Activated naive CD8-positive, alpha-beta T cell treated with anti-CD3 and anti-CD28 coated beads for 36 hours (primary cell): Measurements from ENCODE around the gene DGCR8. TPM values are rescaled to one million over a fixed set of nuclear protein-coding genes. Genes with fewer than 3 reads are reported as not detected.

Experiments
- DNase-seq: peaks from one replicate; pipeline ENCODE4 v3.0.0; 2021
- H3K27ac Mint-ChIP-seq: one replicate; pipeline ENCODE4 v1.8.0; 2022; ENCODE audit warnings: mild to moderate bottlenecking, moderate library complexity, mixed read lengths
- H3K27me3 Mint-ChIP-seq: one replicate; pipeline ENCODE4 v1.8.0; 2022; ENCODE audit warnings: mild to moderate bottlenecking, mixed read lengths
- H3K36me3 Mint-ChIP-seq: one replicate; pipeline ENCODE4 v1.8.0; 2021; ENCODE audit warnings: mild to moderate bottlenecking, mixed read lengths
- H3K4me1 Mint-ChIP-seq: one replicate; pipeline ENCODE4 v1.8.0; 2021; ENCODE audit warnings: mixed read lengths
- H3K4me3 Mint-ChIP-seq: one replicate; pipeline ENCODE4 v1.8.0; 2022; ENCODE audit warnings: mild to moderate bottlenecking, moderate library complexity, mixed read lengths
- H3K9me3 Mint-ChIP-seq: one replicate; pipeline ENCODE4 v1.8.0; 2022; ENCODE audit warnings: mixed read lengths
- total RNA-seq, 2 experiments: library from RNA; stranded (reverse); gene quantifications; one replicate each; pipeline ENCODE4 v1.2.3, GENCODE V29; 2021

The DGCR8 gene
- total RNA-seq, 2 experiments from 2014 or later, result 42.6 to 47.0 TPM

DNA sequence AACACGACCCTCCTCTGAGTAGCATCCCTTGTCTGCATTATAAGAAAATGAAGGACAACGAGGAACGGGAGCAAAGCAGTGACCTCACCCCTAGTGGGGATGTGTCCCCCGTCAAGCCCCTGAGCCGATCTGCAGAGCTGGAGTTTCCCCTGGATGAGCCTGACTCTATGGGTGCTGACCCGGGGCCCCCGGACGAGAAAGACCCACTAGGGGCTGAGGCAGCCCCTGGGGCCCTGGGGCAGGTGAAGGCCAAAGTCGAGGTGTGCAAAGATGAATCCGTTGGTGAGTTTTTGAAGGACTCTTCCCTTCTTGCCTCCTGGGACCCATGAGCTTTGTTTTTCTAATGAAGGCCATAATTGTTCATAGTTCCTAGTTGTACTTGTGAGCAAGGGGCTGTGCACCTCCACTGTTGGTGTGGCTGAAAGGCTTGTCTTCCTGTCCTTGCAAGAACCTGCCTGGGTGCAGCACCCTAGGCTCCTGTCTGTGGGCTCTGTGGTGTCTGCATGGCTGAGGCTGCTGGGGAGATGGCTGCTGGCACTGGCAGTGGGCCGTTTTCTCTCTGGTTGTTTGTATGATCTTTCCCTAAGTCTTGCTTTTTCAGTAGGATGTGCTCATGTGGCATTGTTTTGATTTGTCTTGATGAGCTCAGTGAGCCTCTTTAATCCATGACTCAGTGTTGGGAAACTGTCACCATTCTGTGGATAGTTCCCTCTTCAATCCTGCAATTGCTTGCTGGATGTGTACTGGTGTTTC lies 10.1 kb downstream of the DGCR8 start:
- H3K4me3 Mint-ChIP-seq, result no peak overlapping the region
- peaks cover 37% of the 10 kb centered on the region for H3K4me1 Mint-ChIP-seq
- no peak overlapping the region for H3K27ac Mint-ChIP-seq
- H3K36me3 Mint-ChIP-seq, result peaks cover 64% of the 10 kb centered on the region
- no peak for DNase-seq
- H3K27me3 Mint-ChIP-seq, result no peaks in the 10 kb centered on the region
- no peaks in the 10 kb centered on the region for H3K9me3 Mint-ChIP-seq

DNA sequence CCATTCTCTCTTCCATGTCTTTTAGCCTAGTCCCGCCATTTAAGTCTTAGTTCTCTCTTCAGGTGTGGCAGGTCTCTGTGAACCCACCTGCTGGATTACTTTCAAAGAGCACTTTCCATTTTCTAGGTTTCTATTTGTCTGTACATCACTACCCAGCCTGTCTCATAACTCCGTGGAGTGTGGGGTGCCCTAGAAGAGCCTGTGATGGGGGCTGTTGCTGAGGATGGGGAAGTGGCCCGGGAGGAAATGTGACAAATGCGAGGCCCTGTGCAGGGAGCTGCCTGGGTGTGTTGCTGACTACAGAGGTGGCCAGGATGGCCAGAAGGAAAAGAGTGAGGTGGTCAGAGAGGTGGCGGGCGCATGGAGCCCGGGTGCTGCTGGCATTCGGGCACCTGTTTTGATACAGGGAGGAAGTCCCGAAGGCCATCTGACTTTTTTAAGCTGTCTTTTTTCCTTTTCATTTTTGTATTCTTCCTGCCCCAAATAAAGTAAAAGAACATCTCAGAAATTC lies 10.7 kb downstream of the DGCR8 start:
- Mint-ChIP-seq H3K27ac (peak overlapping the region; percentile 47), H3K27me3 (no peaks in the 10 kb centered on the region), H3K9me3 (no peaks in the 10 kb centered on the region), H3K4me1 (peaks cover 43% of the 10 kb centered on the region), H3K36me3 (peaks cover 70% of the 10 kb centered on the region), H3K4me3 (no peak overlapping the region)
- no peak for DNase-seq

DNA sequence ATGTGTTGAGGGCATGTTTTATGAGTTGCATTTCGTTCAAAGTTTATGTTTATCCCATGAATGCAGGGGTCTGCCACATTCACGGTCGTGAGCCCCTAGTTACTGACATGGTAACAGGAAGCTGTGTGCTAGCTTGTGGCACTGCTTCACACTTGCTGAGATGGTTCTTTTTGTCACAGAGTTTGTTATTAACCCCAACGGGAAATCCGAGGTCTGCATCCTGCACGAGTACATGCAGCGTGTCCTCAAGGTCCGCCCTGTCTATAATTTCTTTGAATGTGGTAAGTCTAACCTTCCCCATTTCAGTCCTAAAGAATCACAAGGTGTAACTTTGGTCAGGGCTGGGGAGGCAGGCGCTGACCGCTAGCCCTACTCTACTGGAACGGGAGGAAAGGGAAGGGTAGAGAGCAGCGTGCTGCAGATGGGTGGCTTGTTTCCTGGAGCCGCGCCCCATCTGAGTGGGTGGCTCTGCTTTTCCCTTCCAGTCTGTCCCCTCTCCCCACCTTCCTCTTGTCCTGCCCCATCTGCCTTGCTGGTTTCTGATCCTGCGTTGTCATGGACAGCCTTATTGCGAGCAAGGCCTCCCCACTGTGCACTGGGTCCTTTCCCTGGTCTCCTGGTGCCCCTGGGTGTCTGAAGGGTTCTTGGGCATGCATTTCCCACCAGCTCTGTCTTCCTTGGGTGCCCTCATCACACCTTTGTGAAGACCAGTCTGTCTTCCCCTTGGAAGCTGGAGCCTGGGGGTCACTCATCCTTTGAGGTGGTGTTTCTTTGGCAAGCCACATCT lies 11.8 kb downstream of the DGCR8 start:
- H3K9me3 Mint-ChIP-seq, result peaks cover 3% of the 10 kb centered on the region
- no peaks in the 10 kb centered on the region for H3K27me3 Mint-ChIP-seq
- H3K4me3 Mint-ChIP-seq, result no peak overlapping the region
- no peak for DNase-seq
- peaks cover 72% of the 10 kb centered on the region for H3K36me3 Mint-ChIP-seq
- peaks cover 48% of the 10 kb centered on the region for H3K4me1 Mint-ChIP-seq
- H3K27ac Mint-ChIP-seq, result peak overlapping the region; percentile 58

DNA sequence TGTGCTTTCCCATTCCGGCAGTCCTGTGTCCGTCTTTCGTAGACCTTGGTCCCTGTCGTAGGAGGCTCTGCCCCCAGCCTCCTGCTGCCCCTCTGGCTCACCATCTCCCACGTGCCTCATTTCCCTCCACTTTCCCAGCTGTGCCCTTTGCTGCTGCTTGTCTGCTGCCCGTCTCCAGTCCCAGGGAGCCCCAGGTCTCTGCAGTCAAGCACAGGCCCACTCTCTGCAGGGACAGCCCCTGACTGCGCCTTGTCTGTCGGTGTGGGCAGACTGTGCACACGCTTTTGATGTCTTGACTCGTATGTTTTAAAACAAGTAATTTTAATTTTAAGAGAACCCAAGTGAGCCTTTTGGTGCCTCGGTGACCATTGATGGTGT lies 12.4 kb downstream of the DGCR8 start:
- Mint-ChIP-seq H3K27ac (peak overlapping the region; percentile 73), H3K4me3 (no peak overlapping the region), H3K36me3 (peaks cover 72% of the 10 kb centered on the region), H3K4me1 (peaks cover 53% of the 10 kb centered on the region), H3K27me3 (no peaks in the 10 kb centered on the region), H3K9me3 (peaks cover 7% of the 10 kb centered on the region)
- DNase-seq, result no peak

DNA sequence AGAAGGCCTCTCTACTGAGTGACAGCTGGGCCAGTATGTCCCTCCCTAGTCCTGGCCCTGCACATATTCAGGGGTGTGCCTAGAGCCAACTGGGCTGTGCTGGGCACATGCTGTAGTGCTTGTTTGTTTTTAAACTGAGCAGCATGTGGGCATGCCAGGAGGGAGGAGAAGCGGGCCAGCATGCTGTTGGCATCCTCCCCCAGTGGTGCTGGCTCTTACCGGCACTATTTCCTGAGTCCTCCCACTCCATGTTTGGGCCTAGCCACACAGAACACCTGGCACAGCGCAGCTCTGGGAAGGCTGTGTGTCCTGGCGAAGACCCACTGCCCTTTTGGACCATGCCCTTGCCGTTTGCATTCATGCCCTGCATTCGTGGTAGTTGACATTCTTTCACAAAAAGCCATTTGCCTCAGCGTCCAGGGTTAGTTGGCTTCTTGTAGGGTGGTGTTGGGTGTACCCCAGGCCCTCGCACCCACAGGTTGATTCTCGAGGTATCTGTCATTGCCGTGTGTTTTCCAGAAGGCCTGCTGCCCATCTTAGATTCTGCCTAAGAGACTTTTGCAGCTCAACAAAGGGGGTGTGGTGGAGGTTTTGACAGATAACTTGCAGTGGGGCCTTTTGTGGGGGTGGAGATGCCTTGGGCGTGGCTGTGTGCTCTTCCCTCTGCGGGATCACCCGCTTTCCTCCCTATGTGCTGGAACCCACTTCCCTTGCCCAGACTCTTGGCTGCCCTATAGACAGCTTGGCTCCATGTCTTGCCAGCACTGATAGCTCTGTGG lies 13.6 kb downstream of the DGCR8 start:
- Mint-ChIP-seq H3K27ac (peak overlapping the region; percentile 15), H3K4me1 (peaks cover 55% of the 10 kb centered on the region), H3K27me3 (no peaks in the 10 kb centered on the region), H3K36me3 (peaks cover 76% of the 10 kb centered on the region), H3K9me3 (peaks cover 8% of the 10 kb centered on the region), H3K4me3 (no peak overlapping the region)
- no peak for DNase-seq

DNA sequence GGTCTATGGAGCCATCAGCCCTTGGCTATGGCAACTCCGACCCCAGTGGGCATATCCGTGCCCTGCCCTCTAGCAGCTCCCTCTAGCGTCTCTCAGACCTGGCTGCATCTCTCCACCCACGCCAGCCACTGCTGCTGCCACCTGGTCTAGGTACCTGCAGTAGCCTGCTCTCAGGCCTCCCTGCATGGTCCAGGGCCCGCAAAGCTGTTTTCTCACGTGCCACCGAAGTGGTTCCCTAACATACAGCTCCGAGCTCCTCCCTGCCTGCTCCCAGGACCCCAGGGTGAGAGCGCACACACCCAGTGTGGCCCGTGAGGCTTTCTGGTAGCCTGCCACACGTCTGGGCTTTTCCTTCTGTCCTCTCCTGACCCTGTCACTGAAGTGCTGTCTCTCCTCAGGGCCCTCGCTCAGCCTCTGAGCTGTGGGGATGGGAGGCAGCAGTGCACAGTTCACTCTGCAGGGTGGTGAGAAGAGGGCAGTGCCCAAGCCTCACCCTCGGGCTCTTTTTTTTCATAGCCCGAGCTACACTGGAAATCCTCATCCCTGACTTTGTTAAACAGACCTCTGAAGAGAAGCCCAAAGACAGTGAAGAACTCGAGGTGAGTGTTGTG lies 14.3 kb downstream of the DGCR8 start:
- no peak for DNase-seq
- Mint-ChIP-seq H3K36me3 (peaks cover 79% of the 10 kb centered on the region), H3K4me1 (peaks cover 62% of the 10 kb centered on the region), H3K27me3 (no peaks in the 10 kb centered on the region), H3K4me3 (no peak overlapping the region), H3K27ac (peak overlapping the region; percentile 15), H3K9me3 (peaks cover 8% of the 10 kb centered on the region)

DNA sequence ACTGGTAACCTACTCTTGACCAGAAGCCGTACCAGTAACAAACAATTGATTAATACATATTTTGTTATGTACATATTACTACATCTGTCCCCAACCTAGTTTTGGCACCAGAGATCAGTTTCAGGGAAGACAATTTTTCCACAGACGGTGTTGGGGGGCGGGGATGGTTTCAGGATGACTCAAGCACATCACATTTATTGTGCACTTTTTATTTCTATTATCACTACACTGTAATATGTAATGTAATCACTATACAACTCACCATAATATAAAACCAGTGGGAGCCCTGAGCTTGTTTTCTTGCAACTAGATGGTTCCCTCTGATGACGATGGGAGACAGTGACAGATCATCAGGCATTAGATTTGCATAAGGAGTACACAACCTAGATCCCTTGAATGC lies 15.5 kb downstream of the DGCR8 start:
- H3K4me1 Mint-ChIP-seq, result peaks cover 73% of the 10 kb centered on the region
- peak overlapping the region; percentile 15 for H3K4me3 Mint-ChIP-seq
- peaks cover 8% of the 10 kb centered on the region for H3K9me3 Mint-ChIP-seq
- DNase-seq, result peak; percentile 50
- H3K27me3 Mint-ChIP-seq, result no peaks in the 10 kb centered on the region
- peaks cover 82% of the 10 kb centered on the region for H3K36me3 Mint-ChIP-seq
- peak overlapping the region; percentile 81 for H3K27ac Mint-ChIP-seq

DNA sequence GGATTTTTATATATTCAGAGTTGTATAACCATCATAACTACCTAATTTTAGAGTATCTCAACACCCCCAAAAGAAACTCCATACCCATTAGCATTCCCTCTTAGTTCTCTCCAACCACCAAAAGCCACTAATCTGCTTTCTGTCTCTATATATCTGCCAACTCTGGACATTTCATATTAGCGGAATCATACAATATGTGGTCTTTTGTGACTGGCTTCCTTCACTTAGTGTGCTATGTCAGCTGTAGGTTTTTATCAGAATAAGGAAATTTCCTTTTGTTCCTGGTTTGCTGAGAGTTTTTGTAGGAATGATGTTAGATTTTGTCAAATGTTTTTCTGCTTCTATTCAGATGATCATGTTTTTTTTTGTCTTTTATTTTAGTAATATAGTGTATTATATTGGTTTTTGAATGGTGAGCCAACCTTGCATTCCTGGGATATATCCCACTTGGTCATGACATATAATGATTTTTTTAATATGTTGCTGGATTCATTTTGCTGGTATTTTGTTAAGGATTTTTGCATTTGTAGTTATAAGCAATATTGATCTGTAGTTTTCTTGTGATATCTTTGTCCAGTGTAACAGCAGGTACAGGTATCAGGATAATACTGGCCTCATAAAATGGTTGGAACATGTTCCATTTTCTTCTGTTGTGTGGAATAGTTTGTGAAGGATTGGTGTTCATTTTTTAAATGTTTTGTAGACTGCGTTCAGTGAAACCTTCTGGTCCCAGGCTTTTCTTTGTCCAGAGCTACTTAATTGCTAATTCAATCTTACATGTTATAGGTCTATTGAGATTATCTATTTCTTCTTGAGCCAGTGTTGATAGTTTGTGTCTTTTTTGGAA lies 16.8 kb downstream of the DGCR8 start:
- H3K4me3 Mint-ChIP-seq, result no peak overlapping the region

DNA sequence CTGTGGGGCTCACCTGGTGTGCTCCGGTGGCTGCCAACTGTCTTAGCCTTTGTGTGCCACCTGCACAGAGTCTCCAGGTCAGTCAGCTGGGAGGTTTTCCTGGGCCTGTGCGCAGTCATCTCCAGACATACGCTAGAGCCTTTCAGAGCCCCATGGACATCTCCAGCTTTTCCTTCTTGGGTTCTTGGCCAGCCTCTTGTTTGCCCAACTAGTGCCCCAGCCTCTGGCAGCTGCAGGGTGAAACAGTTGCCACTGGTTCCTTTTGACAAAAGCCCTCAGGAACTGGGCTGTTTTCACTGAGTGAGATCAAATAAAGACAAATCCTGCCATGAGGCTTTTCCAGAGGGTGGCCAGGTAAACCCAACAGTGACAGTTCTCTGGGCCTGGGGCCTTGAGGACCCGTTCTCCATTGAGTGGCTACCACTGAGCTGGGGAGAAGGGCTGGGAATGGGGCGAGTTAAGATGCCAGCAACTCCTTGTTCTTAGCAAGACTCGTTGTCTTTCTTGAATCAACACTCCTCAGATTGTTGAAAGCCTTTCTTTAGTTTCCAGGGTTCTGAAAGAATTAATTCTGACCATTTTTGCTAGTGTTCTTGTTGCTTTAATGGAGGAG lies 19.2 kb downstream of the DGCR8 start:
- Mint-ChIP-seq H3K27me3 (no peaks in the 10 kb centered on the region), H3K27ac (peak overlapping the region; percentile 93), H3K9me3 (peaks cover 8% of the 10 kb centered on the region), H3K4me1 (peaks cover 73% of the 10 kb centered on the region), H3K4me3 (no peak overlapping the region), H3K36me3 (peaks cover 77% of the 10 kb centered on the region)
- DNase-seq, result no peak

More for the DNA sequence above, 16.8 kb downstream of the DGCR8 start:
- peaks cover 8% of the 10 kb centered on the region for H3K9me3 Mint-ChIP-seq
- DNase-seq, result no peak
- peaks cover 76% of the 10 kb centered on the region for H3K4me1 Mint-ChIP-seq
- H3K27ac Mint-ChIP-seq, result no peak overlapping the region
- peaks cover 76% of the 10 kb centered on the region for H3K36me3 Mint-ChIP-seq
- no peaks in the 10 kb centered on the region for H3K27me3 Mint-ChIP-seq

DNA sequence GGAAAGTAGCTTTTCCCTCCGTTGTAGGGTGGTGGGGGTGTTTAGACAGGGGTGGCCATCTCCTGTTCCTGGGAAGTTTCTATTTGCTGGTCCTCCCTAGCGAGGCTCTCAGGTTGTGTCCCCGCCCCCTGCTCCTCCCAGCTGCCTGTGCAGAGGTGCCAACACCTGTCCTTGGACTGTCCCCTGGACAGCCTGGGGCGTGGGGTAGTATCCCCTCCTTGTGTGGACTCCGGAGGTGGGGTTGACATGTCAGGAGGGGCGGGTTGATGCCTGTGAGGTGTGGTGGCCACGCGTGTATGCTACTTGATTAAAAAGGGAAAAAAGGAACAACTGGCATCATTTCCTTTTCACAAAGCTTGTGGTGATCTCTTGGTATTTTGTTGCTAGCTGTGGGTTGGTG lies 21.6 kb downstream of the DGCR8 start:
- peaks cover 55% of the 10 kb centered on the region for H3K36me3 Mint-ChIP-seq
- H3K4me1 Mint-ChIP-seq, result peaks cover 56% of the 10 kb centered on the region
- peaks cover 5% of the 10 kb centered on the region for H3K9me3 Mint-ChIP-seq
- H3K27ac Mint-ChIP-seq, result peak overlapping the region; percentile 93
- H3K27me3 Mint-ChIP-seq, result no peaks in the 10 kb centered on the region
- H3K4me3 Mint-ChIP-seq, result no peak overlapping the region
- DNase-seq, result no peak

DNA sequence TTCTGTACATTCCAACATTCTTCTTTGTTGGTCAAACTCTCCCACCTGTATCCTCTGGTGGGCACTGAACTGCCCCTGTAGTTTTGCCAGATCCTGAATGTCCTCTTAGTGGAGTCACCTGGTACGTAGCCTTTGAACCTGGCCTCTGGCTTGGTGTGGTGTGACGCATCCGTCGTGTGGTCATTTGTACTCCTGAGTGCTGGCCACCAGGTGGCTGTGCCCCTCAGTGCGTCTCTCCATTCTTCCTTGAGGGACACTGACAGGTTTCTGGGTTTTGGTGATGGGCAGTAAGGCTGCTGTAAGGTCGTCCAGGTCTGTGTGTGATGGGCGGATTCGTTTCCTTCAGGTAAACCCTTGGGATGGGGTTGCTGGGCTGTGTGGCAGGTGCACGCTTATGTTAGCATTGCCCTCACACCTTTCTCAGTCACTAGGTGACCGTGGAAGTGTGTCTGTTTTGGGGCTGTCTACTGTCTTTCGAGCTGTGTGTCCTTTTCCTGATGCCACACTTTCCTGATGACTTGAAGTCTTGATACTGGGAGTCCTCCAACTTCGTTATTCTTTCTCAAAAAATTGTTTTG lies 22.3 kb downstream of the DGCR8 start:
- Mint-ChIP-seq H3K9me3 (peaks cover 2% of the 10 kb centered on the region), H3K4me3 (peak overlapping the region; percentile 18), H3K27me3 (no peaks in the 10 kb centered on the region), H3K27ac (peak overlapping the region; percentile 93), H3K36me3 (peaks cover 49% of the 10 kb centered on the region), H3K4me1 (peaks cover 52% of the 10 kb centered on the region)
- DNase-seq, result no peak

DNA sequence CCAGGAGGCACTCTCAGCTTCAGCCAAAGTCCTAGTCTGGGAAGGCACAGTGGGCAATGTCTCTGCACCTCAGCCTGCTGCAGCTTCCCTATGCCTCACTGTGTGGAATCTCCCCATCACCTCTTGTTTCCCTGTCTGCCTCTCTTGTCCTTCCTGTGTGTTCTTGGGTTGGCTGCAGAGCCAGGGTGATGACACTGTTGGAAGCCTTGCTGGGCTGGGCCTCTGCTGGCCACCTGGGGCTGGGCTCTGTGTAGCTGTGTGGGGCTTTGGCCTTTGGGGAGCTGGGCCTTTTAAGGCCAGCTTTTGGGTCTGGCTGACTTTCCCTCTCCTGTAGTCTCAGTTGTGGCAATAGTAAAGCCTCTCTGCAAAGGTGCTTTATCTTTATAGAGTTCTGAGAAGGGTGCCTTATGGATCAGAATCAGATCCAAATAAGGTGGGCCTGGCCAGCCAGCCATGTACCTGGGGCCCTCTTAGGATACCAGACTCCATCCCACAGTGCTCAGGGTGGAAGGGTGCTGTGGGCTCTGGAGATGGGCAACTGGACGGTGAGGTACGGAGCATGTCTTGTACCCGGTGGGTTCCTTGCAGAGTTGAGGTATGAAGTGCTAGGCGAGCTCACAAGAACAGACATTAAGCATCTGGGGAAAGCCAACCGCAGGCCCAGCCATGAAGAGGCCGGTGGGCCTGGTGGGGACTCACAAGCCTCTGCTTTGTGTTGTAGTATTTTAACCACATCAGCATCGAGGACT lies 25.6 kb downstream of the DGCR8 start:
- Mint-ChIP-seq H3K27me3 (no peaks in the 10 kb centered on the region), H3K27ac (peak overlapping the region; percentile 54), H3K9me3 (no peaks in the 10 kb centered on the region), H3K36me3 (peaks cover 31% of the 10 kb centered on the region), H3K4me3 (no peak overlapping the region), H3K4me1 (peaks cover 28% of the 10 kb centered on the region)
- no peak for DNase-seq
